HG03039 (cell line): ENCODE data around the gene FAM89B.

Experiments used
- ATAC-seq: cut with Tn5 transposase; IDR thresholded peaks from one replicate; pipeline ENCODE4 v1.9.1; 2021; ENCODE audit warnings: mild to moderate bottlenecking, moderate library complexity; ENCODE audit not compliant: unreplicated experiment

The FAM89B gene

GRCh38 chr11:65588199-65589054, 16.1 kb downstream of the FAM89B start:
- peak; percentile 50 for ATAC-seq

- no peak for ATAC-seq
Observed at GRCh38 chr11:65589444-65590239, 17.3 kb downstream of the FAM89B start.

GRCh38 chr11:65590240-65590738, 18.0 kb downstream of the FAM89B start:
- ATAC-seq: no peak

- ATAC-seq: no peak
Observed at GRCh38 chr11:65591939-65592857, 19.9 kb downstream of the FAM89B start.

- ATAC-seq: no peak
Observed at GRCh38 chr11:65592858-65593517, 20.6 kb downstream of the FAM89B start.

- no peak for ATAC-seq
Observed at GRCh38 chr11:65593518-65594414, 21.4 kb downstream of the FAM89B start.

- no peak for ATAC-seq
Observed at GRCh38 chr11:65595131-65595530, 22.8 kb downstream of the FAM89B start.

- ATAC-seq: no peak
Observed at GRCh38 chr11:65595543-65596281, 23.4 kb downstream of the FAM89B start, which contains the start of gene KCNK7. TSS of gene KCNK7 (minus strand) at chr11:65595800. CDS start at chr11:65595772, 28 bp downstream.

- ATAC-seq: no peak
Observed at GRCh38 chr11:65596520-65596919, 24.2 kb downstream of the FAM89B start.

- no peak for ATAC-seq
Observed at GRCh38 chr11:65598258-65598699, 25.9 kb downstream of the FAM89B start.

GRCh38 chr11:65599216-65599954, 27.0 kb downstream of the FAM89B start:
- ATAC-seq: no peak

GRCh38 chr11:65599955-65600246, 27.6 kb downstream of the FAM89B start:
- ATAC-seq: no peak

- no peak for ATAC-seq
Observed at GRCh38 chr11:65604258-65604657, 31.9 kb downstream of the FAM89B start.

GRCh38 chr11:65606876-65607613, 34.7 kb downstream of the FAM89B start:
- ATAC-seq: no peak

- no peak for ATAC-seq
Observed at GRCh38 chr11:65607614-65608426, 35.5 kb downstream of the FAM89B start.

GRCh38 chr11:65609229-65609628, 36.9 kb downstream of the FAM89B start:
- no peak for ATAC-seq
